Measurements from ENCODE around the gene NFASC. TPM values are rescaled to one million over a fixed set of nuclear protein-coding genes. Genes with fewer than 3 reads are reported as not detected.

Gene NFASC
- total RNA-seq (10 to 100 TPM; 51.4 to 88.2 TPM), polyA plus RNA-seq (ENCODE audit: insufficient read length in 2 of 2) (100 to 1,000 TPM; 137 to 173 TPM)
- long read RNA-seq, donor 1, full-length matches to known transcripts = 6 of 20 reads
- long read RNA-seq, donor 1, partial matches to known transcripts = 14 of 20 reads
- long read RNA-seq, donor 1, other reads (novel, unspliced or antisense) = 0 of 20 reads
- long read RNA-seq, donor 2, full-length matches to known transcripts = 2 of 2 reads
- long read RNA-seq, donor 2, partial matches to known transcripts = 0 of 2 reads
- long read RNA-seq, donor 2, other reads (novel, unspliced or antisense) = 0 of 2 reads
- long read RNA-seq, donor 3, full-length matches to known transcripts = 3 of 3 reads
- long read RNA-seq, donor 3, partial matches to known transcripts = 0 of 3 reads
- long read RNA-seq, donor 3, other reads (novel, unspliced or antisense) = 0 of 3 reads
- long read RNA-seq, donor 4 = 0 reads

DNA sequence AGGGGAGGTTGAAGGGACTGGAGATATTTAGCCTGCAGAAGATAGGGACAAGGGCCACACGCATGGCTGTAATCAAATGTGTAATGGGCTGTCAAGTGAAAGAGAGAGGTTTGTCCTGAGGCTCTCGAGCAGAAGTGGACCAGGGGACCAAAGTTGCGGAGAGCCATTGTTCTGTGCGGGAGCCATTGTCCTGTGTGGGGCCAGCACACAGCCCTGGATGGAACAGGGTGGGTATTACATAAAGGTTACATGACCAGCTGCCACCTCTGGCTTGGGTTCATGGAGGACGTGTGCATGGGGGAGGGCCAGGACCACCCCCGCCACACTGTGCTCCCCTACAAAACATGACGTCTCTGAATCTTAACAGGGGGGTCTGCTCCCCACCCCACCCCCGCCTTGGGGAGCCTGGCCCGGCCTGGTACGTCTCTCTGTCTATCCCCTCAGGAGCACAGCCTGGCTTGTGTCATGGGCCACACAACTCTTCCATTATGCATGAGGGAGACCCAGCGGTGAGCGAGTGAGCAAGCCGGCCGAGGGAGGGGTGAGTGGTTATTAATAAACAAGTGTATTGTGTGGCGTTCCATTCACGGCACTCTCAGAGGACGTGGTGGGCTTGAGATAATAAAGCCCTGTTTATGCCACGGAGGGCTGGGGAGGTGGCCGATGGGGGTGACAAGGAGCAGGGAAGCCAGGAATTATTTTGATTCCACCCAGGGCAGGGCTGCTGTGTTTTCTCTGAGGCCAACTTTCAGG, at the start of gene NFASC:
Gene NFASC, plus strand, starts transcription at position 703 of the 753 bp plus-strand sequence. CDS start 73,454 bp downstream, outside the sequence.
- H3K27ac ChIP-seq (ENCODE audit: low read depth, low read length) = peak within 1 kb of the TSS; percentile 44
- no peaks in the 10 kb centered on the region for H3K27me3 ChIP-seq (ENCODE audit: control insufficient read depth, insufficient read depth, low read length)
- 35% methylated on average over 19 of the region's 19 CpGs for WGBS (ENCODE audit: insufficient coverage)
- H3K4me3 ChIP-seq (ENCODE audit: low read depth, low read length) = peak within 1 kb of the TSS; percentile 4
- H3K4me1 ChIP-seq (ENCODE audit: control insufficient read depth, insufficient read depth, low read length) = peaks cover 49% of the 10 kb centered on the region
- no peaks in the 10 kb centered on the region for H3K9me3 ChIP-seq (ENCODE audit: control insufficient read depth, insufficient read depth, low read length)
- DNase-seq (ENCODE audit: low read depth in 4 of 6, low spot score in 6 of 6) = peak in 2 of 6 donors; percentile 56 to 75
- peaks cover 7% of the 10 kb centered on the region for H3K36me3 ChIP-seq (ENCODE audit: control insufficient read depth, insufficient read depth, low read length)

DNA sequence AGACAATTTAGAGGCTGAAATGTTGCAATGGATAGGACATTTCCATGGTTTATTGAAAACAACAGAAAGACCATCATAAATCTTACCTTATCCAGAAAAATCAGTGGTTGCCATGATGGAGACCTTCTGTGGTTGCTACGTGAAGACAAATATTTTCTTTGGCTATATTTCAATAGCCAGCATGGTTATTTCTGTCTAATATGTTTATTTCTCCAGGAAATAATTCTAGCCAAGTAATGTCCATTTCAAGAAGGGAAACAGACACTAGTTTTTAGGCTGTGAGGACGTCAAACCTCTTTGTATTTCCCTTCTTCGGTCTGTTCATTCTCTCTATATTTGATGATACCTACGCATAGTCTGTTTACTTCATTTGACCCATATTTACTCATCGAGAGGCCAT, 49.2 kb upstream of the NFASC start:
- Histone ChIP-seq H3K27me3 (ENCODE audit: control insufficient read depth, insufficient read depth, low read length) (no peaks in the 10 kb centered on the region), H3K9me3 (ENCODE audit: control insufficient read depth, insufficient read depth, low read length) (no peaks in the 10 kb centered on the region), H3K4me3 (ENCODE audit: low read depth, low read length) (no peak overlapping the region), H3K36me3 (ENCODE audit: control insufficient read depth, insufficient read depth, low read length) (no peaks in the 10 kb centered on the region), H3K4me1 (ENCODE audit: control insufficient read depth, insufficient read depth, low read length) (peaks cover 11% of the 10 kb centered on the region), H3K27ac (ENCODE audit: low read depth, low read length) (no peak overlapping the region)
- WGBS (ENCODE audit: insufficient coverage) = no CpG with 5 or more reads among the region's 5 CpGs
- DNase-seq (ENCODE audit: low read depth in 4 of 6, low spot score in 6 of 6) = no peak

DNA sequence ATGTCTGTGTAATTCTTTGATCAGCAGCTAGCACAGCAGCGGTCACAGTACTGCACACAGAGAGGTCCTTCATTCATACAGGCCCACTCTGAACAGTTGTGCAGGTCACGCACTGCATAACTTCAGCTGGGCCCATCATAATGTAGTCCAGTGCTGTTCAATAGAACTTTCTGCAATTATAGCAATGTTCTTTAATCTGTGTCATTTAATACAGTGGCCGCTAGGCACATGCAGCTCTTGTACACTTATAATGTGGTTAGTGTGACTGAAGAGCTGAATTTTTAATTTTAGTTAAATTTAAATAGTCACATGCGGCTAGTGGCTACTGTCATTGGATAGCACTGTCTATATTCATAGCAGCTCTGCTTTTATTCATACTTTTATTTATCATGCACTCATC, 48.7 kb upstream of the NFASC start:
- H3K27ac ChIP-seq (ENCODE audit: low read depth, low read length) = no peak overlapping the region
- no peaks in the 10 kb centered on the region for H3K36me3 ChIP-seq (ENCODE audit: control insufficient read depth, insufficient read depth, low read length)
- no peaks in the 10 kb centered on the region for H3K27me3 ChIP-seq (ENCODE audit: control insufficient read depth, insufficient read depth, low read length)
- no CpG with 5 or more reads among the region's 4 CpGs for WGBS (ENCODE audit: insufficient coverage)
- H3K4me3 ChIP-seq (ENCODE audit: low read depth, low read length) = no peak overlapping the region
- H3K9me3 ChIP-seq (ENCODE audit: control insufficient read depth, insufficient read depth, low read length) = no peaks in the 10 kb centered on the region
- DNase-seq (ENCODE audit: low read depth in 4 of 6, low spot score in 6 of 6) = no peak
- H3K4me1 ChIP-seq (ENCODE audit: control insufficient read depth, insufficient read depth, low read length) = peaks cover 11% of the 10 kb centered on the region

DNA sequence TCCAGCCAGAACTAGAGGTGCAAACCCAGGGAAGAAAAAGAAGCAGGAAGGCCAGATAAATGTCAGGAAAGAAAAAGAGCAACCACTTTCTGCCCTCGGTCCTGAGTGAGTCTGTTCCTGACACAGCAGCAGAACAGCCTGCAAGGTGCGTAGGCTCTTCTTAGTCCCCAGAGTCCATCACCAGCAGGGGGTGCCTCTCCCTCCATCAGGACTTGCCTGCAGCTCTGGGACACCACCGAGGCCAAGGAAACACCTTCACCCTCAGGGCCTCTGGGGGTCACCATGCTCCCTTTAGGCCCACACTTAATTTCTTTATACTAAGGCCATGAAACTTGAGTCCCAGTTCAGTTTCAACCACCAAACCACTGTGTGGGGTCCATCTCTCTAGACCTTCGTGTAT, 43.7 kb upstream of the NFASC start:
- no peaks in the 10 kb centered on the region for H3K27me3 ChIP-seq (ENCODE audit: control insufficient read depth, insufficient read depth, low read length)

DNA sequence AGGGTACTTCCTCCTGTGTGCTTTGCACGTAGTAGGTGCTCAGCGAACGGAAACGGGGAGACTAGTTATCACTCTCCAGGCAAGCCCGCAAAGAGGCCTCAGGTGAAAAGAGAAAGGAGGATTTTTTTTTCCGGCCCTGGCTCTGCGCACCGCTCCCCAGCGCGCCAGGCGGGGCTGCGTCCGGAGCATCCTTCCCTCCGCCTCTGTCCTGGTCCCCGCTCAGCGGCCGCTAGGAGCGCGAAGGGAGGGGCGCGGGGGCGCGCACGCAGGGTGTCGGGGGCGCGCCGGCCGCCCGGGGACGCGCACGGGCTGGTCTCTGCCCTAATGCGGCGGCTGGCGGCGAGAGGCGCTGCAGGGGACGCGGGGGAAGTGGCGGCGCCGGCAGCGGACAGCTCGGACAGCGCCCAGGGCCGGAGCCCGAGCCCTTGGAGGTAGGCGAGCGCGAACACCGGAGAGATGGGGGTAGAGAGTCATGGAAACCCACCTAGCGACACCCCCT, 42.3 kb upstream of the NFASC start:
- WGBS (ENCODE audit: insufficient coverage) = under 1% methylated on average over 42 of the region's 53 CpGs
- Histone ChIP-seq H3K9me3 (ENCODE audit: control insufficient read depth, insufficient read depth, low read length) (no peaks in the 10 kb centered on the region), H3K36me3 (ENCODE audit: control insufficient read depth, insufficient read depth, low read length) (no peaks in the 10 kb centered on the region), H3K27me3 (ENCODE audit: control insufficient read depth, insufficient read depth, low read length) (no peaks in the 10 kb centered on the region), H3K27ac (ENCODE audit: low read depth, low read length) (no peak overlapping the region), H3K4me3 (ENCODE audit: low read depth, low read length) (peak overlapping the region; percentile 43), H3K4me1 (ENCODE audit: control insufficient read depth, insufficient read depth, low read length) (peaks cover 29% of the 10 kb centered on the region)
- peak in 5 of 6 donors; percentile 70 to 94 (median 82) for DNase-seq (ENCODE audit: low read depth in 4 of 6, low spot score in 6 of 6)

More for the DNA sequence above, 43.7 kb upstream of the NFASC start:
- no peak for DNase-seq (ENCODE audit: low read depth in 4 of 6, low spot score in 6 of 6)
- no peak overlapping the region for H3K4me3 ChIP-seq (ENCODE audit: low read depth, low read length)
- WGBS (ENCODE audit: insufficient coverage) = 85% methylated on average over 2 of the region's 4 CpGs
- H3K27ac ChIP-seq (ENCODE audit: low read depth, low read length) = no peak overlapping the region
- H3K9me3 ChIP-seq (ENCODE audit: control insufficient read depth, insufficient read depth, low read length) = no peaks in the 10 kb centered on the region
- H3K36me3 ChIP-seq (ENCODE audit: control insufficient read depth, insufficient read depth, low read length) = no peaks in the 10 kb centered on the region
- peaks cover 29% of the 10 kb centered on the region for H3K4me1 ChIP-seq (ENCODE audit: control insufficient read depth, insufficient read depth, low read length)

DNA sequence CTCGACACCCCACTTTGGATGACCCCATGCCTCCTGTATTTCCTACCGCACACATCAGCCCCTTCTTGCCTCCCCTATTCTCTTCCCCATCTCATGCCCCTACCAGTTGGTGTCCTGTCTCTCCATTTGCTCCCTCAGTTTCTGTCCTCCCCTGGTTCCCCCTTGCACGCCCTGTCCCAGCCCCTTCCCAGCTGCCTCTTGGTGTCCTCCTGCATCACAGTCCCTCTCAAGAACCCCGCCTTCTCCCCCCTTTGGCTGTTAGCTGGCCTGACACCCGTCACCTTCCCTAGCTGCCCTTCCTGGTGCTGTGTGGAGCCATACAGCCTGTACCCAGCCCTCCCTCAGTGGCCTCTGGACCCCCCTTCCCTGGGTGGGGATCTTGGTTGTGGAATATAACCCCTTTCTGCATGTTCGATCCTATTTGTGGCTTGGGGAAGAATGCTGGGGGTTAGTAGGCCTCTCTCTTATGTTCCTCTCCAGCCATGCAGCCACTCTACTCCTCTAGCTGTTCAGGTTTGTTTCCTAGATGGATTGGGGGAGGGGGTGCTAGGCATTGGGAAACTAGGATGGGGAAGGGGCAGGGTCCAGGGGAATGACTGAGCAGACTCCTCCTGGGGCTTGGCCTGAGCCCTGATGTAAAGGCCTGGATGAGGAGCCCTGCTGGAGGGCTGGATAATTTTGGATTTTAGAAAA, 41.4 kb upstream of the NFASC start:
- no peaks in the 10 kb centered on the region for H3K9me3 ChIP-seq (ENCODE audit: control insufficient read depth, insufficient read depth, low read length)
- H3K4me3 ChIP-seq (ENCODE audit: low read depth, low read length) = peak overlapping the region; percentile 43
- no peaks in the 10 kb centered on the region for H3K36me3 ChIP-seq (ENCODE audit: control insufficient read depth, insufficient read depth, low read length)
- no peak overlapping the region for H3K27ac ChIP-seq (ENCODE audit: low read depth, low read length)
- no peaks in the 10 kb centered on the region for H3K27me3 ChIP-seq (ENCODE audit: control insufficient read depth, insufficient read depth, low read length)
- peak in 2 of 6 donors; percentile 35 to 57 for DNase-seq (ENCODE audit: low read depth in 4 of 6, low spot score in 6 of 6)
- WGBS (ENCODE audit: insufficient coverage) = 11% methylated on average over 4 of the region's 6 CpGs
- H3K4me1 ChIP-seq (ENCODE audit: control insufficient read depth, insufficient read depth, low read length) = peaks cover 30% of the 10 kb centered on the region

DNA sequence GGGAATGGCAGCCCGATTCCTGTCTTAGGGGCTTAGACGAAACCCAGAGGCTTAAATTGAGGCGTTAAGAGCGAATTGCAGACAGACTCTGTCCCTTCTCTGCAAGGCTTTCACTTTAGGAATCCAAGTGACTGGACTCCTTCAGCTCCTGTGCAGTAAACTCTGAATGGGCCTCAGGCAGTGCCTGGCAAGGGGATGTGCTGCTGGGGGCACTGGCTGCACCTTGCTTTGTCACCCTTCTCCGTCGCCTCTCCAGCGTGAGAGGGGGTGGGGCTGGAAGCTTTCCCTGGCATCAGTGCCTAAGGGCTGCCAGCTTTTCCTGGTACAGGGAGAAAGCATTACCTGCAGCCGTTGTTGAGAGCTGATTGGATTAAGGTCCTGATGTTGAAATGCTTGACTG, 39.9 kb upstream of the NFASC start:
- Histone ChIP-seq H3K36me3 (ENCODE audit: control insufficient read depth, insufficient read depth, low read length) (no peaks in the 10 kb centered on the region), H3K4me3 (ENCODE audit: low read depth, low read length) (peak overlapping the region; percentile 43), H3K9me3 (ENCODE audit: control insufficient read depth, insufficient read depth, low read length) (no peaks in the 10 kb centered on the region), H3K4me1 (ENCODE audit: control insufficient read depth, insufficient read depth, low read length) (peaks cover 32% of the 10 kb centered on the region), H3K27ac (ENCODE audit: low read depth, low read length) (no peak overlapping the region), H3K27me3 (ENCODE audit: control insufficient read depth, insufficient read depth, low read length) (no peaks in the 10 kb centered on the region)
- DNase-seq (ENCODE audit: low read depth in 4 of 6, low spot score in 6 of 6) = peak in 2 of 6 donors; percentile 57 to 74
- 28% methylated on average over 7 of the region's 8 CpGs for WGBS (ENCODE audit: insufficient coverage)

DNA sequence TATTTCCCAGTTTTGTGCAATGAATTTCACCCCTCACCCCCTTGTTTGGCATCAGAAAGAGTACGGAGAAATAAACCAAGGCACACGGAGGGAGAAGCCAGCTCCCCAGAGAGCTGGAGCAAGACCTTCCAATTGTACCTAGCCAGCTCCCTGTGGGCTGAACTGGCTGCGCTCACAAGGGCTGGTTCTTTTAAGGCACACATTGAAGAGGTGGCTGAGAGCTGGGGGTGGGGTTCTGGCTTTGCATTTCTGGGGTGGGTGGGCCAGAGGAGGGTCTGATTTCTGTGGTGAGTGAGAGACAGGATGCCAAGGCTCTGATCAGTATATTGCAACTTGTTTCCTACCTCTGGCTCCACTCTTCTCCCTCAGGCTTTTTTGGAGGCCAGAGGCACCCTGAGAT, 39.5 kb upstream of the NFASC start:
- H3K4me3 ChIP-seq (ENCODE audit: low read depth, low read length) = peak overlapping the region; percentile 43
- no peaks in the 10 kb centered on the region for H3K36me3 ChIP-seq (ENCODE audit: control insufficient read depth, insufficient read depth, low read length)
- H3K9me3 ChIP-seq (ENCODE audit: control insufficient read depth, insufficient read depth, low read length) = no peaks in the 10 kb centered on the region
- DNase-seq (ENCODE audit: low read depth in 4 of 6, low spot score in 6 of 6) = no peak
- H3K27me3 ChIP-seq (ENCODE audit: control insufficient read depth, insufficient read depth, low read length) = no peaks in the 10 kb centered on the region
- H3K4me1 ChIP-seq (ENCODE audit: control insufficient read depth, insufficient read depth, low read length) = peaks cover 32% of the 10 kb centered on the region
- H3K27ac ChIP-seq (ENCODE audit: low read depth, low read length) = no peak overlapping the region
- WGBS (ENCODE audit: insufficient coverage) = 35% methylated on average over 3 of the region's 3 CpGs

DNA sequence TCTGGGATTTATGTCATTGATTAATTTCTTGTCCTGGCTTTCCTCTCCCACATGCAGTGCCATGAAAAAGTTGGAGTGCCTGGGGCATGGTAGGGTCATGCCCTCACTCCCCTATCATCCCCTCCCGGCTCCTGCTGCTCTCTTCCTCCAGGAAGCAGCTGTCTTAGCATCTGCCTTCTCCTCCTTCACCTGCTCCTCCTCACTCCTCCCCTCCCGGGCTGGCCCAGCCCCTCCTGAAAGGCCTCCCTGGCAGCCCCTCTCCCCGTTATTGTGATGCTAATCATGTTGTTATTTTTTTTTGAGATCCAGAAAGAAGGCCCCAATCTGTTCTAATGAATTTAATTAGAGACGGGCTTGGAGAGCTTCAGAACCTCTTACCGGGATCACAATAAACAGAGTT, 36.3 kb upstream of the NFASC start:
- no peak overlapping the region for H3K27ac ChIP-seq (ENCODE audit: low read depth, low read length)
- DNase-seq (ENCODE audit: low read depth in 4 of 6, low spot score in 6 of 6) = peak in 1 of 6 donors; percentile 51
- no peaks in the 10 kb centered on the region for H3K36me3 ChIP-seq (ENCODE audit: control insufficient read depth, insufficient read depth, low read length)
- H3K4me1 ChIP-seq (ENCODE audit: control insufficient read depth, insufficient read depth, low read length) = peaks cover 21% of the 10 kb centered on the region
- WGBS (ENCODE audit: insufficient coverage) = 11% methylated on average over 1 of the region's 5 CpGs
- no peaks in the 10 kb centered on the region for H3K27me3 ChIP-seq (ENCODE audit: control insufficient read depth, insufficient read depth, low read length)
- H3K4me3 ChIP-seq (ENCODE audit: low read depth, low read length) = no peak overlapping the region
- no peaks in the 10 kb centered on the region for H3K9me3 ChIP-seq (ENCODE audit: control insufficient read depth, insufficient read depth, low read length)

Measured in spinal cord (tissue), 10 donors.